Astrocyte (in vitro differentiated cells and primary cell): ENCODE measurements around the gene NCOR1.

ENCODE experiments used
- EZH2 ChIP-seq: IDR thresholded peaks from 2 replicates; pipeline ENCODE4 v1.6.1; 2012; ENCODE audit warnings: mild to moderate bottlenecking, low read length, inconsistent platforms; ENCODE audit not compliant: insufficient read depth
- TF ChIP-seq, protein P1 (sequence below): IDR thresholded peaks from 2 replicates; pipeline ENCODE4 v1.5.1; 2011; ENCODE audit warnings: low read depth, mild to moderate bottlenecking, inconsistent platforms, low read length, moderate library complexity; ENCODE audit not compliant: insufficient read depth

DNA sequence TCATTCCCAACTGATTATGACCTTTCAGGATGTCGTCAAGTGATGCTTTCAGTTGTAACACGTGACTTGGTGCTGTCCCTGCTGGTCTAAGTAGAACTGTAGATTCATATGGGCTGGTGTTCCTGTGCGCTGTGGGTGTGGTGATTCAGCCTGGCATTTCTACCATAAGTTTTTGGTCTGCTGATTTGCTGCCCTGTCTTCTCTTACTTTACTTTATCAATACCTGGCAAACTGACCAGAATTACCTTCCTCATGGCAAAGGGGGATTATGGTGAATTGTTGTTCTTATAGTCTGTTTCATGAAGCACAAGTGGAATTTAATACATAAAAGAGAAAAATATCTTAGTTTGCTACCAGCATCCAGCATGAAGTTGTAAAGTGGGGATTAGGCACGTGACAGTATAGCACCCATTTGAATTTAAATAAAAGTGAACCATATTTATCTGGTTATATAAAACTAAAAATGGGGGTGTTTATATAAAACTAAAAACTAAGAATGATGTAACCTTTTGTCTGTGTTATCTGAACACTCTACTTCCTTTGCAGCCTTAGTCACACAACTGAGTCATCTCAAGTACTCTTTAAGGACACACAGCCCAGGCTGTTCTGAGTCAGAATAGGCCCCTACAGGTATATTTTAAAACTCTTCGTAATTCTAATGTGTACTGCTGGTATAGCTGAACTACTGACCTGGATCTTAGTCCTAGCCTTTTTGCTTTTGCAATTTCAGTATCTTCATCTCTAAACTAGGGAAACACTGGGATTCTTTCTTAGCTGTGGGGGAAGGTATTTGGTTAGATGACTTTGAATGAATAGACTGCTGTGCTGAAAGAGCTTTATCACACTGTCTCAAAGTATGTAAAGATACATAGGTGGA lies 187.4 kb downstream of the NCOR1 start:
- TF ChIP-seq, protein P1, sequence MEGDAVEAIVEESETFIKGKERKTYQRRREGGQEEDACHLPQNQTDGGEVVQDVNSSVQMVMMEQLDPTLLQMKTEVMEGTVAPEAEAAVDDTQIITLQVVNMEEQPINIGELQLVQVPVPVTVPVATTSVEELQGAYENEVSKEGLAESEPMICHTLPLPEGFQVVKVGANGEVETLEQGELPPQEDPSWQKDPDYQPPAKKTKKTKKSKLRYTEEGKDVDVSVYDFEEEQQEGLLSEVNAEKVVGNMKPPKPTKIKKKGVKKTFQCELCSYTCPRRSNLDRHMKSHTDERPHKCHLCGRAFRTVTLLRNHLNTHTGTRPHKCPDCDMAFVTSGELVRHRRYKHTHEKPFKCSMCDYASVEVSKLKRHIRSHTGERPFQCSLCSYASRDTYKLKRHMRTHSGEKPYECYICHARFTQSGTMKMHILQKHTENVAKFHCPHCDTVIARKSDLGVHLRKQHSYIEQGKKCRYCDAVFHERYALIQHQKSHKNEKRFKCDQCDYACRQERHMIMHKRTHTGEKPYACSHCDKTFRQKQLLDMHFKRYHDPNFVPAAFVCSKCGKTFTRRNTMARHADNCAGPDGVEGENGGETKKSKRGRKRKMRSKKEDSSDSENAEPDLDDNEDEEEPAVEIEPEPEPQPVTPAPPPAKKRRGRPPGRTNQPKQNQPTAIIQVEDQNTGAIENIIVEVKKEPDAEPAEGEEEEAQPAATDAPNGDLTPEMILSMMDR = peak; percentile 15
- no peak for TF ChIP-seq EZH2
